Measurements from ENCODE around the gene ARMC3.

The ARMC3 gene

GRCh38 chr10:23078114-23078513, 150.3 kb downstream of the ARMC3 start:
- no peak for DNase-seq (ENCODE audit: low spot score)

- no peak for DNase-seq (ENCODE audit: low spot score)
Measured at GRCh38 chr10:23079700-23080099, 151.8 kb downstream of the ARMC3 start.

GRCh38 chr10:23080262-23080661, 152.4 kb downstream of the ARMC3 start:
- DNase-seq (ENCODE audit: low spot score) = no peak

- no peak for DNase-seq (ENCODE audit: low spot score)
Measured at GRCh38 chr10:23081221-23081750, 153.4 kb downstream of the ARMC3 start.

GRCh38 chr10:23081891-23082290, 154.0 kb downstream of the ARMC3 start:
- no peak for DNase-seq (ENCODE audit: low spot score)
